Measurements from ENCODE around the gene GALT.
"Not testable (repeated sequence)": the region's sequence is repeated elsewhere in the genome, so short reads cannot be mapped to it uniquely, and the experiment has no call there.

The GALT gene

GRCh38 chr9:34633166-34633565 is 13.3 kb upstream of the GALT start:
- Histone ChIP-seq H3K9ac (ENCODE audit: low read length) (no peak overlapping the region), H3K4me1 (ENCODE audit: control insufficient read depth, insufficient read depth, low read length) (peaks cover 16% of the 10 kb centered on the region), H3K27me3 (ENCODE audit: control insufficient read depth, insufficient read depth, low read length) (peaks cover 19% of the 10 kb centered on the region), H3K27ac (ENCODE audit: low read depth, low read length) (no peak overlapping the region), H3K36me3 (ENCODE audit: control insufficient read depth, insufficient read depth, low read length) (peaks cover 8% of the 10 kb centered on the region), H3K4me3 (ENCODE audit: low read length) (no peak overlapping the region)

GRCh38 chr9:34633851-34634550 is 12.5 kb upstream of the GALT start:
- Histone ChIP-seq H3K4me3 (ENCODE audit: low read length) (no peak overlapping the region), H3K9ac (ENCODE audit: low read length) (no peak overlapping the region), H3K27ac (ENCODE audit: low read depth, low read length) (no peak overlapping the region), H3K27me3 (ENCODE audit: control insufficient read depth, insufficient read depth, low read length) (peaks cover 15% of the 10 kb centered on the region), H3K36me3 (ENCODE audit: control insufficient read depth, insufficient read depth, low read length) (peaks cover 8% of the 10 kb centered on the region), H3K4me1 (ENCODE audit: control insufficient read depth, insufficient read depth, low read length) (peaks cover 15% of the 10 kb centered on the region)

- Histone ChIP-seq H3K36me3 (ENCODE audit: control insufficient read depth, insufficient read depth, low read length) (peaks cover 8% of the 10 kb centered on the region), H3K4me1 (ENCODE audit: control insufficient read depth, insufficient read depth, low read length) (peaks cover 15% of the 10 kb centered on the region), H3K27ac (ENCODE audit: low read depth, low read length) (no peak overlapping the region), H3K4me3 (ENCODE audit: low read length) (no peak overlapping the region), H3K27me3 (ENCODE audit: control insufficient read depth, insufficient read depth, low read length) (peaks cover 9% of the 10 kb centered on the region), H3K9ac (ENCODE audit: low read length) (no peak overlapping the region)
Observed at GRCh38 chr9:34634551-34635248, 11.8 kb upstream of the GALT start.

GRCh38 chr9:34635556-34635955 is 10.9 kb upstream of the GALT start:
- Histone ChIP-seq H3K36me3 (ENCODE audit: control insufficient read depth, insufficient read depth, low read length) (peaks cover 8% of the 10 kb centered on the region), H3K9ac (ENCODE audit: low read length) (no peak overlapping the region), H3K27ac (ENCODE audit: low read depth, low read length) (no peak overlapping the region), H3K4me1 (ENCODE audit: control insufficient read depth, insufficient read depth, low read length) (peaks cover 15% of the 10 kb centered on the region), H3K4me3 (ENCODE audit: low read length) (no peak overlapping the region), H3K27me3 (ENCODE audit: control insufficient read depth, insufficient read depth, low read length) (peaks cover under 1% of the 10 kb centered on the region)

GRCh38 chr9:34636791-34637355 is 9.6 kb upstream of the GALT start:
- Histone ChIP-seq H3K27me3 (ENCODE audit: control insufficient read depth, insufficient read depth, low read length) (no peaks in the 10 kb centered on the region), H3K4me1 (ENCODE audit: control insufficient read depth, insufficient read depth, low read length) (peaks cover 15% of the 10 kb centered on the region), H3K27ac (ENCODE audit: low read depth, low read length) (peak overlapping the region; percentile 81), H3K36me3 (ENCODE audit: control insufficient read depth, insufficient read depth, low read length) (peaks cover 8% of the 10 kb centered on the region), H3K4me3 (ENCODE audit: low read length) (peak overlapping the region; percentile 87), H3K9ac (ENCODE audit: low read length) (peak overlapping the region; percentile 29)

GRCh38 chr9:34637356-34638137 is 8.9 kb upstream of the GALT start, which contains the start of gene SIGMAR1:
Gene SIGMAR1 (minus strand): TSS chr9:34637787. CDS start chr9:34637697, 90 bp downstream.
- Histone ChIP-seq H3K27me3 (ENCODE audit: control insufficient read depth, insufficient read depth, low read length) (no peaks in the 10 kb centered on the region), H3K27ac (ENCODE audit: low read depth, low read length) (peak within 1 kb of the TSS; percentile 81), H3K4me1 (ENCODE audit: control insufficient read depth, insufficient read depth, low read length) (peaks cover 15% of the 10 kb centered on the region), H3K4me3 (ENCODE audit: low read length) (peak within 1 kb of the TSS; percentile 87), H3K36me3 (ENCODE audit: control insufficient read depth, insufficient read depth, low read length) (peaks cover 8% of the 10 kb centered on the region), H3K9ac (ENCODE audit: low read length) (peak within 1 kb of the TSS; percentile 54)

- Histone ChIP-seq H3K36me3 (ENCODE audit: control insufficient read depth, insufficient read depth, low read length) (peaks cover 8% of the 10 kb centered on the region), H3K27ac (ENCODE audit: low read depth, low read length) (peak overlapping the region; percentile 81), H3K4me1 (ENCODE audit: control insufficient read depth, insufficient read depth, low read length) (peaks cover 15% of the 10 kb centered on the region), H3K27me3 (ENCODE audit: control insufficient read depth, insufficient read depth, low read length) (no peaks in the 10 kb centered on the region), H3K9ac (ENCODE audit: low read length) (peak overlapping the region; percentile 54), H3K4me3 (ENCODE audit: low read length) (peak overlapping the region; percentile 87)
Observed at GRCh38 chr9:34638138-34638445, 8.4 kb upstream of the GALT start.

- H3K4me3 ChIP-seq (ENCODE audit: low read length); H3K36me3 ChIP-seq (ENCODE audit: control insufficient read depth, insufficient read depth, low read length); H3K27ac ChIP-seq (ENCODE audit: low read depth, low read length); H3K27me3 ChIP-seq (ENCODE audit: control insufficient read depth, insufficient read depth, low read length); H3K9ac ChIP-seq (ENCODE audit: low read length): not testable (repeated sequence)
- H3K4me1 ChIP-seq (ENCODE audit: control insufficient read depth, insufficient read depth, low read length), result peaks cover 15% of the 10 kb centered on the region
Observed at GRCh38 chr9:34639322-34639721, 7.2 kb upstream of the GALT start.

GRCh38 chr9:34642679-34643078 is 3.8 kb upstream of the GALT start:
- H3K27me3 ChIP-seq (ENCODE audit: control insufficient read depth, insufficient read depth, low read length), result no peaks in the 10 kb centered on the region
- peaks cover 16% of the 10 kb centered on the region for H3K4me1 ChIP-seq (ENCODE audit: control insufficient read depth, insufficient read depth, low read length)
- no peak overlapping the region for H3K4me3 ChIP-seq (ENCODE audit: low read length)
- no peak overlapping the region for H3K9ac ChIP-seq (ENCODE audit: low read length)
- no peaks in the 10 kb centered on the region for H3K36me3 ChIP-seq (ENCODE audit: control insufficient read depth, insufficient read depth, low read length)
- H3K27ac ChIP-seq (ENCODE audit: low read depth, low read length), result no peak overlapping the region

GRCh38 chr9:34644766-34645314 is 1.6 kb upstream of the GALT start:
- H3K36me3 ChIP-seq (ENCODE audit: control insufficient read depth, insufficient read depth, low read length), result peaks cover 13% of the 10 kb centered on the region
- no peak overlapping the region for H3K4me3 ChIP-seq (ENCODE audit: low read length)
- H3K4me1 ChIP-seq (ENCODE audit: control insufficient read depth, insufficient read depth, low read length), result peaks cover 17% of the 10 kb centered on the region
- no peaks in the 10 kb centered on the region for H3K27me3 ChIP-seq (ENCODE audit: control insufficient read depth, insufficient read depth, low read length)
- no peak overlapping the region for H3K9ac ChIP-seq (ENCODE audit: low read length)
- no peak overlapping the region for H3K27ac ChIP-seq (ENCODE audit: low read depth, low read length)

- peaks cover 24% of the 10 kb centered on the region for H3K4me1 ChIP-seq (ENCODE audit: control insufficient read depth, insufficient read depth, low read length)
- peak overlapping the region; percentile 77 for H3K4me3 ChIP-seq (ENCODE audit: low read length)
- H3K27me3 ChIP-seq (ENCODE audit: control insufficient read depth, insufficient read depth, low read length), result no peaks in the 10 kb centered on the region
- peaks cover 14% of the 10 kb centered on the region for H3K36me3 ChIP-seq (ENCODE audit: control insufficient read depth, insufficient read depth, low read length)
- H3K27ac ChIP-seq (ENCODE audit: low read depth, low read length), result peak overlapping the region; percentile 84
- H3K9ac ChIP-seq (ENCODE audit: low read length), result peak overlapping the region; percentile 36
Observed at GRCh38 chr9:34647084-34647403, 569 bp downstream of the GALT start.

- peak overlapping the region; percentile 77 for H3K4me3 ChIP-seq (ENCODE audit: low read length)
- H3K27ac ChIP-seq (ENCODE audit: low read depth, low read length), result peak overlapping the region; percentile 84
- peaks cover 30% of the 10 kb centered on the region for H3K4me1 ChIP-seq (ENCODE audit: control insufficient read depth, insufficient read depth, low read length)
- H3K9ac ChIP-seq (ENCODE audit: low read length), result peak overlapping the region; percentile 21
- peaks cover 14% of the 10 kb centered on the region for H3K36me3 ChIP-seq (ENCODE audit: control insufficient read depth, insufficient read depth, low read length)
- no peaks in the 10 kb centered on the region for H3K27me3 ChIP-seq (ENCODE audit: control insufficient read depth, insufficient read depth, low read length)
Observed at GRCh38 chr9:34647651-34648050, 1.2 kb downstream of the GALT start.
